ENCODE data around the gene AMN1.
"Not testable (repeated sequence)": the region's sequence is repeated elsewhere in the genome, so short reads cannot be mapped to it uniquely, and the experiment has no call there.

- not testable (repeated sequence) for TF ChIP-seq ZNF184 (tag by site-specific recombination; IDR thresholded peaks at IDR 0.05); ZNF701 (tag by site-specific recombination; IDR thresholded peaks at IDR 0.05); ZNF48 (tag by site-specific recombination; IDR thresholded peaks at IDR 0.05); CTCF (tag by site-specific recombination; IDR thresholded peaks at IDR 0.05); ZNF274 (IDR thresholded peaks at IDR 0.05; ENCODE audit: low read length); ZNF274 (tag by site-specific recombination; IDR thresholded peaks at IDR 0.05; ENCODE audit: borderline replicate concordance); REST (tag by site-specific recombination; IDR thresholded peaks at IDR 0.05); ZSCAN30 (tag by site-specific recombination; IDR thresholded peaks at IDR 0.05); ZNF133 (tag by site-specific recombination; IDR thresholded peaks at IDR 0.05); PRDM4 (tag by site-specific recombination; IDR thresholded peaks at IDR 0.05); ZNF362 (tag by site-specific recombination; IDR thresholded peaks at IDR 0.05); TCF7L2 (IDR thresholded peaks at IDR 0.05; ENCODE audit: borderline replicate concordance, low read depth, low read length); HOXD13 (CRISPR knock-in tag; IDR thresholded peaks at IDR 0.05; ENCODE audit: borderline replicate concordance)
Measured at GRCh38 chr12:31689921-31690320, 38.9 kb downstream of the AMN1 start.
